NCI-H1417 (cell line): Measurements from ENCODE around the gene TBK1.

ENCODE experiments used
- DNase-seq, 3 experiments: peaks; one replicate each; lab custom pipeline; 2025; lab: John Stamatoyannopoulos, UW

TBK1 gene

DNA sequence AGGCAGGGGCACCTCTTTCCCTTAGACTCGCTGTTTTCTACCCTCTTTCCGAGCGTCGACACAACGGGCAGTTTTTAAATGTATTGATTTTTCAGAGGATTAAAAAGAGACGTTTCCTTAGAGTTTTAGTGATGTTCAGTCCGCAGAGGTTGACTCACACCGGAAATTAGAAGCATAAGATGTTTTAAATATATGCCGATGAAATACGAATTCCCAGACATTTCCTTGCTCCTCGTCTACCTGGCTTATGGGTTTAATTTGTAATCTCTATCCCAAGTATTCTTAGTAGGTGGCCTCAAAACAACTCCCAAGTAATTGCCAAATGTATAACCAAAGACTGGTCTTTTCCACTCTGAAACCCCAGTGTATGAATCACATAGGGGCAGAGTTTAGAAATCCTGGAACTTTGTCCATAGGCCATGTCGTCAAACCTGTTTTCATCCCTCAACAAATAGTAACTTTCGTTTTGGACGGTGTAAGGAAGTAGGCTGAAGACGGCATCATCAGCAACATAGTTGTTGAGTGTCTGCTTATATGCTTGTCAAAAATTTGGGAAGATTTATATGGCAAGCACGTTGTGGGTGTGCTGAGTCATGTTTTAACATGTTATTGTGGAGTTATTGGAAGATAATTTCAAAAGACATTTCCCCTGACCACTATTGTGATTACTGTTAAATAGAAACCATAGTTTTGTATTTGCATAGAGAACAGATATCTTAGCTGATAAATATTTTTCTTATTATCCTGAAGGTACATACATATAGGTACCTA lies 824 bp downstream of the TBK1 start:
- peak; percentile 44 to 82 (median 65) for DNase-seq

- no peak for DNase-seq
Measured at GRCh38 chr12:64455506-64455905, 3.6 kb downstream of the TBK1 start.

DNA sequence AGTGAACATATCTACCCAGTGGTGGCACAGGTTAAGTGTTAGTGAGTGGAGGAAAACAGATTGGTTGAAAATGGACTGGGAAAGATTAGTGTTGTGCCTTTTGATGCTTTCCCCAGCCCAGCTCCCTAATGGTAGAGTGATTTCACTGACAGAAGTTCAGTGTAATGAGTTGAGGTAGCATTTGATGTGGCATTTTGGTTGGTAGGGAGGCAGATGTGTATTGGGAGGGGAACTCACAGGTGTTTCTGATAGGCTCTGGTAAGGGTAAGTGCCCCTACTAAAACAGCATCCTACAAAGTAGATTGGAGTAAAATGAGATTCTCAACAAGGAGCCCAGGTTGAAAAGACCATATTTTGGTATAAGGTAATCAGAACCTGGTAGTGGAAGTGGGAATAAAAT lies 4.2 kb downstream of the TBK1 start:
- DNase-seq, result no peak

DNA sequence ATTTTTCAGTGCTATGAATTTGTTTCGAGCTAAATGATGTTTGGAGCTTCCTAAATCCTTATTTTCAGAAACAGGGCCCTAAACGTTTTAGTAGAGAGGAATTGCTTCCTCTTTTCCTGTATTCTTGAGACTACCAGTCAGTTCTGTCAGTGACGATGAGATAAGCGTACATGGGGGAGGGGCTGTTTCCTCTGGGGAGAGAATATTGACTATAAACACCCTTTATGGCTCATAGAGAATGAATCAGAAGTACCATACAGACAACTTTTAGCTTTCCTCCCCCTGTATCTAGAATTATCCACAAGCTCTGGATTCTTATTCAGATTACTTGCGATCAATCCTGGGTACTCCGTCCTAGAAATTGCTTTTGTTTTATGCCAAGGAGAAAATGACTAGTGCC lies 5.1 kb downstream of the TBK1 start:
- no peak for DNase-seq

GRCh38 chr12:64457466-64457865 lies 5.5 kb downstream of the TBK1 start:
- DNase-seq, result no peak

DNA sequence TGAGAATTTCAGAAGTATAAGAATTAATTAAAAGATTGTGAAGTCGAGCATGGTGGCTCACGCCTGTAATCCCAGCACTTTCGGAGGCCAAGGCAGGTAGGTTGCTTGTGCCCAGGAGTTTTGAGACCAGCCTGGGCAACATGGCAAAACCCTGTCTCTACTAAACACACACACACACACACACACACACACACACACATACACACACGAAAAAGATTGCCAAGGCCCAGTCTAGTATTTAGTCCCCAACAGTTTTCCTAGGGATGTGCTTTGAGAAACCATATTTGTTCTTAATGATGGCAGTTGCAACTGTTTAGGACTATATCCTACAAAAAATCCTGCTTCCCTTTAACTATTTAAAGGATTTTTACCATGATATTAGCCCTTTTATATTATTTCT lies 6.0 kb downstream of the TBK1 start:
- DNase-seq, result no peak

DNA sequence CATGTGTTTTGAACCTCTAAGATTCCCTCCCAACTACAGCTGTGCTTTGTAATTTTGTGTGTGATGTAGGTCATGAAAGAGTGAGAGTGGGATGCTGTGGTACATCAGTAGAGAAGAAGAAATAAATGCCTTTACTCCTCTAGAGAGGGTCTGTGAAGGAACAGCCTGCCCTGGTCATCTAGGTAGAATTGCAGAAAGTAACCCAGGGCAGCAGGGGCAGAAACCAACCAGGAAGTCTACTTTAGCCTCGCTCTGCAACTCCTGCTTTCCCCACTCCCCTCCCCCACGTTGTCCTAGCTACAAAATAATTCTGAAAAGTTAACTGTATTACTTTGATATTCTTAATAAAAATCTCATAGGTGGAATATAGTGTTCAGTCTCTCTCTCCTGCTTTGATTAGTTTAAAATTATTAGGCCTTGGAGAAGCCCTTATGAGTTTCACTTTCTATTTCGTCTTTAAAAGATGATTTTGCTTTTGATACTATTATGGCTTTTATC lies 7.5 kb downstream of the TBK1 start:
- DNase-seq, result no peak

GRCh38 chr12:64461634-64462414 lies 9.9 kb downstream of the TBK1 start:
- no peak for DNase-seq

GRCh38 chr12:64466178-64466577 lies 14.3 kb downstream of the TBK1 start:
- DNase-seq, result no peak

DNA sequence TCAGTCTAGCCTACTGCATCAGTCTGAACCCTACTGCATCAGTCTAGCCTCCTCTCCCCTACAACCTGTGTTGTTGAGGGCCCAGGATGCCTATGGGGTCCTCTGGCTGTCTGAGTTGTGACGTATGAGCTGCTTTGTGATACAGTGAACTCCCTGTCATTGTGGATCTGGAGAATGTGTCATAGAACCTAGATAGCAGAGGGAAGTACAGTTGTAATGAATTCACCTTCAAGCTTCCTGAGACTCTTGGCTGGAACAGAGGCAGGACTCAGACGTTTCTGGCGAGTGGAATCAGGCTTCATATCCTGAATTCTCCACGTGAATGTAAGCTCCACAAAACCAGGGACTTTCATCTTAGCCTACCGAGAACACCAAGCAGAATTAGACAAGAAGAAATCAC lies 17.0 kb downstream of the TBK1 start:
- DNase-seq, result no peak

DNA sequence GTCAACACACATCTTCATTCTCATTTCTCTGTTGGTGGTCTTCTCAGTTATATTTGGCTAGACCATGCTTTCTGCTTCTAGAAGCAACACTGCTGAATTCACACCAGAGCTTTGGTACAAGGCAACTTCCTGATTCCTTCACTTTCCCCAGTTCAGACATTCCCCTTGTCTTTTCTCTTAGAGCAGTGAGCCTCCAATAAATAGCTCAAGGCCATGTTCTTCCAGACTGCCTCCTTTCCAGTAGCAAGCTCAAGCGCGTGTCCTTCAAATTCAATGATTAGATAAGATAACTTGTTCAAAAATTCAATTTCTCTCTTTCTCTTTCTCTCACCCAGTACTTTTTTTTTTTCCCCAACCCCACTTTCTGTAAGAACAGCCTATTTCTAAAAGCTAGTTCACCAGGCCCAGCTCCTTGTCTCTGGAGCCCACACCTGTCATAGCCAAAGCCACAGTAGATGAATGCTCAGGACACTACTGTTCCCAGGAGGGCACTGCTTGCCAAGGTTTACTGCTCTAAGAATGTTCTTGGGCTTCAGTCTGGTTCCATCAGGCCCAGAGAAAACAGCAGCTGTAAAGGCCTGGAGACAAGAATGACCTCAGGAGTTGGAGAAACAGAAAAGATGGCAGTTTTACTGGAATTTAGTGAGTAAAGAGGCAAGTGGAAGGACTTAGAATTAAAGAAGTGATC lies 17.7 kb downstream of the TBK1 start:
- no peak for DNase-seq

GRCh38 chr12:64470495-64470894 lies 18.6 kb downstream of the TBK1 start:
- DNase-seq, result no peak

DNA sequence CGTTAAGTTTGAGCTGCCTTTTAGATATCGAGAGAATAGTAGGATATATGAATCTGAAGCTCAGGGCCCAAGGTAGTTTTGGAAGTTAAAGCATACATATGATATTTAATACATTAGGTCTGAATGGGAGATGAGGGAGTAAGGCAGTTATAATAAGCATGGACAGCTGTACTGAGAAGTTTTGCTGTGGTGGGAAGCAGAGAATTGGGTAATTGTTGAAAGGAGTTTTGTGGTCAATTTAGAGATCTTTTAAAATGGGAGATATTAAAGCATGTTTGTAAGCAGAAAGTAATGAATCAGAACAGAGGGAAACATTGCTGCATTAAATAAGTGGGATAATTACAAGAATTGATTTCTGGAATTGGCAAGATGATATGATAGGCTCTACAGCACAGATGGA lies 21.3 kb downstream of the TBK1 start:
- no peak for DNase-seq

GRCh38 chr12:64475518-64475917 lies 23.6 kb downstream of the TBK1 start:
- no peak for DNase-seq

DNA sequence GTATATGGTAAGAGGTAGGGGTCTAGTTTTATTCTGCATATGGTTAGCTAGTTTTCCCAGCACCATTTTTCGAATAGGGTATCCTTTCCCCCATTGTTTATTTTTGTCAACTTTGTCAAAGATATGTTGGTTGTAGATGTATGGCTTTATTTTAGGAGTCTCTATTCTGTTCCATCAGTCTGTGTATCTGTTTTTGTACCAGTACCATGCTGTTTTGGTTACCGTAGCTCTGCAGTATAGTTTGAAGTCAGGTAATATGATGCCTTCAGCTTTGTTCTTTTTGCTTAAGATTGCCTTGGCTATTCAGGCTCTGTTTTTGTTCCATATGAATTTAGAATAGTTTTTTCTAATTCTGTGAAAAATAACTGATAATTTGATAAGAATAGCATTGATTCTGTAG lies 24.9 kb downstream of the TBK1 start:
- DNase-seq, result no peak

- no peak for DNase-seq
Measured at GRCh38 chr12:64478661-64479060, 26.7 kb downstream of the TBK1 start.

GRCh38 chr12:64480148-64480547 lies 28.2 kb downstream of the TBK1 start:
- DNase-seq, result no peak

GRCh38 chr12:64486657-64487056 lies 34.7 kb downstream of the TBK1 start:
- no peak for DNase-seq

DNA sequence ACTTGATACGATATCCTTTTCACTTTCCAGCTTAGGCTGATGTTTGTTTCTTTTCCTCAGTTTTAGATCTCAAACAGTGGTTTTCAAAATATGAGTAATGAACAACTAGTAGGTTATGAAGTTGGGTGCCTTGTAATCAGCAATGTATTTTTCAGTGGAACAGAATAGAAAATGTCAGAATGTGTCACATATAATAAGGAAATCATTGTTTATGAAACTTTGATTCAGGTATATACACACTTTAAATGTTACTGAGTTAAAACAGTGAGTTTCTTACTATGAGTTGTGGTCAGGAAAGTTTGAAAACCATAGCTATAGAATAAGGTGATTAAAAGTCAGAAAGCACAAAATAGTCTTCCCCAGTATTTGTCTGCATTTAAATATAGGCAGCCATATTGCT lies 39.8 kb downstream of the TBK1 start:
- DNase-seq, result no peak

GRCh38 chr12:64493513-64493912 lies 41.6 kb downstream of the TBK1 start:
- DNase-seq, result no peak

GRCh38 chr12:64494998-64495729 lies 43.2 kb downstream of the TBK1 start:
- DNase-seq, result no peak

DNA sequence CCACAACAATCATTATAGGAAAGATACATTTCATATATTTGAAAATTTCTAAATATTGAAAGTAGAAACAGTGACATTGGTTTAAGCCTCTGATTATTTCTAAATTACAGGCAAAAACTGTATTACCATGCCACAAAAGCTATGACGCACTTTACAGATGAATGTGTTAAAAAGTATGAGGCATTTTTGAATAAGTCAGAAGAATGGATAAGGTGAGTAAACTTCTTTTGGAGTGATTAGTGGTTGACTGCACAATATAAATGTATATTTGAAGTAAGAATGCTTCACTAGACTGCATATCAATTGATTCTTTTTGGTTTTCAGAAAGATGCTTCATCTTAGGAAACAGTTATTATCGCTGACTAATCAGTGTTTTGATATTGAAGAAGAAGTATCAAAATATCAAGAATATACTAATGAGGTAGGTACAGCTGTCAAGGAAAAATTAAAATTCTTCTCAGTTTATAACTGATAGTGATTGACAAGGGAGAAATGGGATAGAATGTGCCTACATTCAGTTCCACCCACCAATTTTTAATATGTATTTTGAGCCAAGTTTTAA lies 45.0 kb downstream of the TBK1 start:
- DNase-seq, result no peak
